ENCODE results near the gene RPL35. TPM values are rescaled to one million over a fixed set of nuclear protein-coding genes. Genes with fewer than 3 reads are reported as not detected.

Gene RPL35
- total RNA-seq, 1 donor from 2014 or later, result 2,553 TPM

DNA sequence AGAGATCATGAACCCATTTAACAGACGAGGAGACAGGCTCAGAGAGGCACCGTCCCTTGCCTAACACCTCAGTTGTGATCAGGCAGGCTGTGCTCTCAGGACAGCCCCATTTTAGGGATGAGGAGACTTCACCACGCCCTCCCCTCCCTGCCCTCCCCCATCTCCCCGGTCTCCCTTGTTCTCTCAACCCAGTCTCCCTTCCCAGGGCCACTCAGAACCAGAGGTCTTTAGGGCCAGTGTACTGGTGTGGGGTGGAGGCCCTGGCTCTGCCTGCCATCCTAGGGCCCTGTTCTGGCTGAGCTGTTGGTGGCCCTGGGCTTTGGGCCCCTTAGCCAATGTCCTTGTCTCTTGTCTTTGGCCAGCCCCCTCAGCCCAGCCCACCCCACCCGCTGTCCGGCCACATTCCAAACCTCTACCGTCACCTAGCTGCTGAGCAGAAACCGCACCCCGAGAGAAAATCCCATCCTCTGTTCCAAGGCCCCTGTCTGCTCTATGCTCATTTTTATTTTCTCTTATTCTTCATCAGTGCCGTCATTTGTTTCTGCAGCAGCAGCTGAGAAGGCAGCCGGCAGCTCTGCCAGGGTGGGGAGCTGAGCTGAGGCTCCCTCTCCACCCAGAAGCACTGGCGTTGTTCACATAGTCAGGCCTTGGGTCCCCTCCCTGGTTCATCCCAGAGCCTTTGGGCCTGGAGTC, 50.9 kb downstream of the RPL35 start:
- Histone ChIP-seq H3K9ac (no peak overlapping the region), H3K27me3 (no peaks in the 10 kb centered on the region), H3K4me3 (no peak overlapping the region), H3K27ac (no peak overlapping the region), H3K79me2 (ENCODE audit: low read depth) (no peaks in the 10 kb centered on the region), H3K4me1 (peaks cover 29% of the 10 kb centered on the region), H3K9me3 (ENCODE audit: low read depth) (no peaks in the 10 kb centered on the region), H3K4me2 (peak overlapping the region; percentile 59), H4K20me1 (ENCODE audit: low read depth) (no peaks in the 10 kb centered on the region), H3F3A (ENCODE audit: low read depth) (peaks cover 24% of the 10 kb centered on the region), H2AFZ (replicated peaks) (peak overlapping the region; percentile 52), H3K36me3 (no peaks in the 10 kb centered on the region)
- peak; percentile 76 for DNase-seq (ENCODE audit: low spot score)
- Mint-ChIP-seq H3K36me3 (no peaks in the 10 kb centered on the region), H3K27ac (peak overlapping the region; percentile 97), H3K4me3 (peak overlapping the region; percentile 60), H3K9me3 (no peaks in the 10 kb centered on the region), H3K4me1 (peaks cover 47% of the 10 kb centered on the region), H3K27me3 (ENCODE audit: insufficient read depth, low read depth) (peaks cover 3% of the 10 kb centered on the region)
- TF ChIP-seq, protein P1, sequence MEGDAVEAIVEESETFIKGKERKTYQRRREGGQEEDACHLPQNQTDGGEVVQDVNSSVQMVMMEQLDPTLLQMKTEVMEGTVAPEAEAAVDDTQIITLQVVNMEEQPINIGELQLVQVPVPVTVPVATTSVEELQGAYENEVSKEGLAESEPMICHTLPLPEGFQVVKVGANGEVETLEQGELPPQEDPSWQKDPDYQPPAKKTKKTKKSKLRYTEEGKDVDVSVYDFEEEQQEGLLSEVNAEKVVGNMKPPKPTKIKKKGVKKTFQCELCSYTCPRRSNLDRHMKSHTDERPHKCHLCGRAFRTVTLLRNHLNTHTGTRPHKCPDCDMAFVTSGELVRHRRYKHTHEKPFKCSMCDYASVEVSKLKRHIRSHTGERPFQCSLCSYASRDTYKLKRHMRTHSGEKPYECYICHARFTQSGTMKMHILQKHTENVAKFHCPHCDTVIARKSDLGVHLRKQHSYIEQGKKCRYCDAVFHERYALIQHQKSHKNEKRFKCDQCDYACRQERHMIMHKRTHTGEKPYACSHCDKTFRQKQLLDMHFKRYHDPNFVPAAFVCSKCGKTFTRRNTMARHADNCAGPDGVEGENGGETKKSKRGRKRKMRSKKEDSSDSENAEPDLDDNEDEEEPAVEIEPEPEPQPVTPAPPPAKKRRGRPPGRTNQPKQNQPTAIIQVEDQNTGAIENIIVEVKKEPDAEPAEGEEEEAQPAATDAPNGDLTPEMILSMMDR (IDR thresholded peaks at IDR 0.05), result peak; percentile 19
- no peak for TF ChIP-seq EZH2 (IDR thresholded peaks at IDR 0.05)

GRCh38 chr9:124809741-124810500, 51.8 kb downstream of the RPL35 start:
- Histone ChIP-seq H4K20me1 (ENCODE audit: low read depth) (no peaks in the 10 kb centered on the region), H3K36me3 (no peaks in the 10 kb centered on the region), H3K4me1 (peaks cover 29% of the 10 kb centered on the region), H3K27ac (no peak overlapping the region), H3F3A (ENCODE audit: low read depth) (peaks cover 24% of the 10 kb centered on the region), H3K4me2 (no peak overlapping the region), H3K27me3 (no peaks in the 10 kb centered on the region), H3K4me3 (no peak overlapping the region), H2AFZ (replicated peaks) (no peak overlapping the region), H3K79me2 (ENCODE audit: low read depth) (no peaks in the 10 kb centered on the region), H3K9me3 (ENCODE audit: low read depth) (no peaks in the 10 kb centered on the region), H3K9ac (no peak overlapping the region)
- DNase-seq (ENCODE audit: low spot score), result no peak
- Mint-ChIP-seq H3K4me1 (peaks cover 49% of the 10 kb centered on the region), H3K4me3 (no peak overlapping the region), H3K27me3 (ENCODE audit: insufficient read depth, low read depth) (peaks cover 3% of the 10 kb centered on the region), H3K36me3 (no peaks in the 10 kb centered on the region), H3K27ac (no peak overlapping the region), H3K9me3 (no peaks in the 10 kb centered on the region)
- TF ChIP-seq EZH2phosphoT487 (IDR thresholded peaks at IDR 0.05), result no peak
- TF ChIP-seq EZH2 (IDR thresholded peaks at IDR 0.05), result no peak
- TF ChIP-seq, protein P1 (IDR thresholded peaks at IDR 0.05), result no peak

- no peaks in the 10 kb centered on the region for H3K9me3 ChIP-seq (ENCODE audit: low read depth)
- Mint-ChIP-seq H3K27ac (peak overlapping the region; percentile 93), H3K4me3 (no peak overlapping the region), H3K9me3 (no peaks in the 10 kb centered on the region), H3K4me1 (peaks cover 48% of the 10 kb centered on the region), H3K36me3 (no peaks in the 10 kb centered on the region), H3K27me3 (ENCODE audit: insufficient read depth, low read depth) (peaks cover 3% of the 10 kb centered on the region)
- H3K27ac ChIP-seq, result no peak overlapping the region
- no peak overlapping the region for H3K9ac ChIP-seq
- H3K27me3 ChIP-seq, result no peaks in the 10 kb centered on the region
- H3F3A ChIP-seq (ENCODE audit: low read depth), result peaks cover 24% of the 10 kb centered on the region
- TF ChIP-seq EZH2phosphoT487 (IDR thresholded peaks at IDR 0.05) (no peak), EZH2 (IDR thresholded peaks at IDR 0.05) (no peak)
- TF ChIP-seq, protein P1 (IDR thresholded peaks at IDR 0.05), result no peak
- no peaks in the 10 kb centered on the region for H4K20me1 ChIP-seq (ENCODE audit: low read depth)
- no peak overlapping the region for H2AFZ ChIP-seq (replicated peaks)
- DNase-seq (ENCODE audit: low spot score), result no peak
- no peaks in the 10 kb centered on the region for H3K36me3 ChIP-seq
- no peaks in the 10 kb centered on the region for H3K79me2 ChIP-seq (ENCODE audit: low read depth)
- no peak overlapping the region for H3K4me3 ChIP-seq
- no peak overlapping the region for H3K4me2 ChIP-seq
- H3K4me1 ChIP-seq, result peaks cover 29% of the 10 kb centered on the region
These were observed 52.5 kb downstream of the RPL35 start for GRCh38 chr9:124809211-124809610.
